GM12865 (cell line): Measurements from ENCODE around the gene RPL37.
"Not testable (repeated sequence)": the region's sequence is repeated elsewhere in the genome, so short reads cannot be mapped to it uniquely, and the experiment has no call there.

Source experiments
- DNase-seq: peaks from one replicate; pipeline ENCODE4 v3.0.0; 2010; ENCODE audit warnings: low read depth
- H3K4me3 ChIP-seq: 2 replicates; pipeline ENCODE4 v1.5.1; 2011; ENCODE audit warnings: mild to moderate bottlenecking, low read depth, low read length, control low read depth
- TF ChIP-seq, protein P1 (sequence below): IDR thresholded peaks from 2 replicates; pipeline ENCODE4 v1.5.1; 2011; ENCODE audit warnings: low read length, control low read depth, low read depth, inconsistent platforms; ENCODE audit not compliant: insufficient read depth; ENCODE audit errors: missing control alignments

RPL37 gene

DNA sequence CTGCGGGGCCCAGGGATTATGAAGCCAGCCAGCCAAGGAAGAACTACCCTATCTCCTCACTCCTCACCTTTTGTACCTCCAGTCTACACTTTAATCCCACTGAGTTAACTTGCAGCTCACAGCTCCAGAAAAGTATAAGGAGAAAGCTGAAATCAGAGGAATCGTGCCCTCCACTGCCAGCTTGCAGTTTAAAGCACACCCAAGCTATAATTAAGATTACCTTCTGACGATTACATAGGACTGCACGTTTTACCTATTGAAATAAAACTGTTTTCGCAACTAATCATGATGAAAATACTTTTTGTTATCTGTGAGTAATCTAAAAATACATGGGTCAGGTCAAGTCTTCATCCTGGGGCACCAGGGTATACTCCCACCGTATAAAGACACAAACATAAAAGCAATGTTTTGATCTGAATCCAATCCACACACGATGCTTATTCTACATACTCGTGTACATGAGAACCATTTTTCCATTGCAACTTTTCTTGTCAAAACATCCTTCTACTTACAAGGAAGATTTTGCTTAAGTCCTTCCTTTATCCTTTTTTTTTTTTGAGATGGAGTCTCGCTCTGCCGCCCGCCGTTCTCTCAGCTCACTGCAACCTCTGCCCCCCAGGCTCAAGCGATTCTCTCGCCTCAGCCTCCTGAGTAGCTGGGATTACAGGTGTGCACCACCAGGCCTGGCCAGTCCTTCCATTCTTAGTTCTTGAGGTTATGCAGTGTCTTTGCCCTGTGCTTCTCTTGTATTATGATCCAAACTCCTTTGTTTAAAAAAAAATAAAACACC is 7.6 kb downstream of the RPL37 start:
- TF ChIP-seq, protein P1, sequence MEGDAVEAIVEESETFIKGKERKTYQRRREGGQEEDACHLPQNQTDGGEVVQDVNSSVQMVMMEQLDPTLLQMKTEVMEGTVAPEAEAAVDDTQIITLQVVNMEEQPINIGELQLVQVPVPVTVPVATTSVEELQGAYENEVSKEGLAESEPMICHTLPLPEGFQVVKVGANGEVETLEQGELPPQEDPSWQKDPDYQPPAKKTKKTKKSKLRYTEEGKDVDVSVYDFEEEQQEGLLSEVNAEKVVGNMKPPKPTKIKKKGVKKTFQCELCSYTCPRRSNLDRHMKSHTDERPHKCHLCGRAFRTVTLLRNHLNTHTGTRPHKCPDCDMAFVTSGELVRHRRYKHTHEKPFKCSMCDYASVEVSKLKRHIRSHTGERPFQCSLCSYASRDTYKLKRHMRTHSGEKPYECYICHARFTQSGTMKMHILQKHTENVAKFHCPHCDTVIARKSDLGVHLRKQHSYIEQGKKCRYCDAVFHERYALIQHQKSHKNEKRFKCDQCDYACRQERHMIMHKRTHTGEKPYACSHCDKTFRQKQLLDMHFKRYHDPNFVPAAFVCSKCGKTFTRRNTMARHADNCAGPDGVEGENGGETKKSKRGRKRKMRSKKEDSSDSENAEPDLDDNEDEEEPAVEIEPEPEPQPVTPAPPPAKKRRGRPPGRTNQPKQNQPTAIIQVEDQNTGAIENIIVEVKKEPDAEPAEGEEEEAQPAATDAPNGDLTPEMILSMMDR, result no peak
- no peak for DNase-seq
- no peak overlapping the region for H3K4me3 ChIP-seq

GRCh38 chr5:40826489-40827187 is 8.4 kb downstream of the RPL37 start:
- TF ChIP-seq, protein P1, result no peak
- DNase-seq, result no peak
- H3K4me3 ChIP-seq, result no peak overlapping the region

DNA sequence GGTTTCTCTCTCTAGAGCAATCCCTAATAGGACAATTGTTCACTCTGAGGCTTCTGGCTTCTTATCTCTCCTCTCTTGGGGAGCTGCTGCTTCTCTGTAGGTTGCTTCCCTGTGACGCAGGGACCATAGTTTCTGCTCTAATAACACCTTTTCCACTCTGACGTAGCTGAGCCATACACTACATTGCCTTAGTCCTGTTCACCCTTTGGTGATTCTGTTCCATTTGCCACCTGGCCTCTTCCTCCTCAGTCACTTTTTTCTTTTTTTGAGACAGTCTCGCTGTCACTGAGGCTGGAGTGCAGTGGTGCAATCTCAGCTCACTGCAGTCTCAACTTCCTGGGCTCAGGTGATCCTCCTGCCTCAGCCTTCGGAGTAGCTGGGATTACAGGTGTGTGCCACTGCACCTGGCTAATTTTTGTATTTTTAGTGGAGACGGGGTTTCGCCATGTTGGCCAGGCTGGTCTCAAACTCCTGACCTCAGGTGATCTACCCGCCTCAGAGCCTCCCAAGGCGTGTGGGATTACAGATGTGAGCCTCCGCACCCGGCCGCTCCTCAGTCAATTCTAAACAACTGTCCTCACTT is 9.5 kb downstream of the RPL37 start:
- not testable (repeated sequence) for H3K4me3 ChIP-seq
- peak; percentile 30 for DNase-seq

DNA sequence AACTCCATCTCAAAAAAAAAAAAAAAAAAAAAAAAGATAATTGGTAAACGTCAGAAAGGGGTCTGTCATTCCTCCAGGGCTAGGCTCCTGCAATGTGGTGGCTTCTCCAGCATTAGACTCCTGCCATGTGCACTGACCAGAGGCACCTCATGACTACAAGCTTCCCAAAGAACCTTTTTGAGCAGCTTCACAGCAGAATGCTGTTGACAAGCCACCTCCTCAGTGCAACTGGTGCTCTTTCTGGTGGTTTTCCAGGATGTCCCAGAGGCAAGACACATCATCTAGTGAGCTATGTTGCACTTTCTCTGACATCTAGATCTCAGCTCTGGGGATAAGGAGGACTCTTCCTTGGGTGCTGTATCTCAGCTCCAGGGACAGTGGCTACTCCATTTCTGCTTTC is 11.6 kb downstream of the RPL37 start:
- TF ChIP-seq, protein P1, result no peak
- no peak overlapping the region for H3K4me3 ChIP-seq
- DNase-seq, result no peak

DNA sequence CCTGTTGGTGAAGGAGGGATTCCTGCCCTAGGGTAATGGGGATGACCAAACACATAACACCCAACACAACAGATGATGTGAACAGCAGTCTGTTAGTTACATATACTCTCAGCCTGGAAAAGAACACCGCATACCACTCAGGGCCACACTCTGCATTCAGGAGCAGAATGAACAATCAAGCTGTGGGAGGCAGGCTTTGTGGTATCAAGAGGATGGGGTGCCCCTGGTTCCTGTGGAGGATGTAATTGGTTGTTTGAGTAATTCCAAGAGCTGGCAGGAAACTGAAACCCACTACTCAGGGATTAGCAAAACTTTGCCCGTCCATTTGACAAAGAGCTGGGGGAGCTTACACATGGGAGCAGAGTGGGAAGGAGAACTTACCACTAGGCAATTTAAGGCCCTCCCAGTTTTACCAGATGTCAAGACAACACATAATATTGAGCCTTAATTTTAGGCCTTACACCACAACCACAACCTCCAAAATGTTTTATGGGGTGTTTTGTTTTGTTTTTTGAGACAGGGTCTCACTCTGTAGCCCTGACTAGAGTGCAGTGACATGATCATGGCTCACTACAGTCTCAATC is 21.2 kb downstream of the RPL37 start:
- no peak overlapping the region for H3K4me3 ChIP-seq
- DNase-seq, result no peak
- TF ChIP-seq, protein P1, result no peak

DNA sequence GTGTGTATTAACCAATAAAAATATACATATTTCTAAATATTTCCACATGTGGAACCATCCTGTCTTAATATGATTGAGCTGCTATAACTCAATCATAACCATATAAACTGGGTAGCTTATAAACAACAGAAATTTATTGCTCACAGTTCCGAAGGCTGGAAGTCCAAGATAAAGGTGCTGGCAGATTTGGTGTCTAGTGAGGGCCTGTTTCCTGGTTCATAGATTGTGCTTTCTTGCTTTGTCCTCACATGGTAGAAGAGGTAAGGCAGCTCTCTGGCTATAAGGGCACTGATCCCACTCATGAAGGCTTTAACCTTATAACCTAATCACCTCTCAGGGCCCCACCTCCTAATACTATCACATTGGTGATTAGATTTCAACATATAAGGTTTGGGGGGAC is 22.9 kb downstream of the RPL37 start:
- DNase-seq, result no peak
- no peak overlapping the region for H3K4me3 ChIP-seq
- TF ChIP-seq, protein P1, result no peak

GRCh38 chr5:40801771-40802562 is 33.1 kb downstream of the RPL37 start:
- TF ChIP-seq, protein P1, result no peak
- no peak overlapping the region for H3K4me3 ChIP-seq
- DNase-seq, result no peak
